WTC11 (cell line): ENCODE measurements around the gene MICAL3. TPM values are rescaled to one million over a fixed set of nuclear protein-coding genes. Genes with fewer than 3 reads are reported as not detected.

Source experiments
- ATAC-seq: fragments of 200-7000 bp; cut with Tn5 transposase; 2 replicates; pipeline ENCODE4 v1.10.0; 2021; ENCODE audit warnings: mild to moderate bottlenecking, moderate library complexity
- CTCF ChIA-PET: fragments of 300-600 bp; sonication (Branson Sonifier 250); formaldehyde crosslinking; loops from one replicate; lab custom pipeline; 2021; ENCODE audit warnings: antibody characterized with exemption; lab: Charles Lee
- POLR2A ChIA-PET: fragments of 350-600 bp; sonication (Branson Sonifier 250); formaldehyde crosslinking; loops from one replicate; lab custom pipeline; 2021; ENCODE audit warnings: antibody characterized with exemption; lab: Charles Lee
- DNase-seq: peaks from one replicate; pipeline ENCODE4 v3.0.0; 2021; ENCODE audit warnings: low spot score
- H3K27ac Mint-ChIP-seq: 2 replicates; pipeline ENCODE4 v1.8.0; 2021; ENCODE audit warnings: mixed read lengths
- H3K27me3 Mint-ChIP-seq: 2 replicates; pipeline ENCODE4 v1.8.0; 2021; ENCODE audit warnings: low read depth, mild to moderate bottlenecking, moderate library complexity, mixed read lengths
- H3K36me3 Mint-ChIP-seq: 2 replicates; pipeline ENCODE4 v1.8.0; 2021; ENCODE audit warnings: mixed read lengths
- H3K4me1 Mint-ChIP-seq: 2 replicates; pipeline ENCODE4 v1.8.0; 2022; ENCODE audit warnings: mixed read lengths
- H3K4me3 Mint-ChIP-seq: 2 replicates; pipeline ENCODE4 v1.8.0; 2021; ENCODE audit warnings: mild to moderate bottlenecking, moderate library complexity, mixed read lengths
- H3K9me3 Mint-ChIP-seq: 2 replicates; pipeline ENCODE4 v1.8.0; 2021; ENCODE audit warnings: mixed read lengths
- CTCF ChIP-seq: fragments of 200-600 bp; IDR thresholded peaks from 2 replicates; pipeline ENCODE4 v1.8.0; 2022; ENCODE audit warnings: antibody characterized with exemption
- ETV6 ChIP-seq: sonication (generic); formaldehyde crosslinking; IDR thresholded peaks from 2 replicates; pipeline ENCODE4 v1.8.1; 2022; ENCODE audit warnings: mild to moderate bottlenecking, missing genetic modification reagents
- GTF2I ChIP-seq: fragments of 250-450 bp; sonication (Bioruptor Pico); conservative IDR thresholded peaks from 2 replicates; pipeline ENCODE4 v1.4.0; 2021; ENCODE audit warnings: mild to moderate bottlenecking
- NFATC4 ChIP-seq: fragments of 250-450 bp; sonication (Bioruptor Pico); IDR thresholded peaks from 2 replicates; pipeline ENCODE4 v1.9.0; 2021; ENCODE audit warnings: mild to moderate bottlenecking
- TP53 ChIP-seq: sonication (generic); formaldehyde crosslinking; IDR thresholded peaks from 2 replicates; pipeline ENCODE4 v1.8.1; 2023; ENCODE audit warnings: mild to moderate bottlenecking, missing genetic modification reagents
- ZBTB21 ChIP-seq: sonication (generic); formaldehyde crosslinking; IDR thresholded peaks from 2 replicates; pipeline ENCODE4 v1.8.1; 2023; ENCODE audit warnings: mild to moderate bottlenecking, missing genetic modification reagents, borderline replicate concordance
- ZNF416 ChIP-seq: fragments of 250-450 bp; sonication (Bioruptor Pico); IDR thresholded peaks from 2 replicates; pipeline ENCODE4 v1.9.0; 2021; ENCODE audit warnings: mild to moderate bottlenecking, inconsistent platforms
- ZNF423 ChIP-seq: fragments of 250-450 bp; sonication (Bioruptor Pico); IDR thresholded peaks from 2 replicates; pipeline ENCODE4 v2.1.2; 2022; ENCODE audit warnings: mild to moderate bottlenecking, moderate library complexity
- total RNA-seq: library from RNA; stranded (reverse); gene quantifications from 3 replicates; pipeline ENCODE4 v1.2.3, GENCODE V29; 2021
- TF ChIP-seq, protein P1 (sequence below): fragments of 250-450 bp; sonication (Bioruptor Pico); IDR thresholded peaks from 2 replicates; pipeline ENCODE4 v1.9.0; 2021; ENCODE audit warnings: moderate library complexity, mild to moderate bottlenecking, inconsistent platforms, borderline replicate concordance
- TF ChIP-seq, protein P2 (sequence below): sonication (generic); formaldehyde crosslinking; IDR thresholded peaks from 2 replicates; pipeline ENCODE4 v1.8.1; 2022; ENCODE audit warnings: low read depth, mild to moderate bottlenecking, moderate library complexity, missing genetic modification reagents, borderline replicate concordance
- TF ChIP-seq, protein P3 (sequence below): sonication (generic); formaldehyde crosslinking; IDR thresholded peaks from 2 replicates; pipeline ENCODE4 v1.8.0; 2023; ENCODE audit warnings: missing genetic modification reagents
- TF ChIP-seq, protein P4 (sequence below): sonication (generic); formaldehyde crosslinking; IDR thresholded peaks from 2 replicates; pipeline ENCODE4 v1.8.1; 2023; ENCODE audit warnings: mild to moderate bottlenecking, missing genetic modification reagents
- TF ChIP-seq, protein P5 (sequence below): fragments of 250-450 bp; sonication (Bioruptor Pico); IDR thresholded peaks from 2 replicates; pipeline ENCODE4 v1.9.0; 2021; ENCODE audit warnings: mild to moderate bottlenecking, borderline replicate concordance
- TF ChIP-seq, protein P6 (sequence below): fragments of 250-450 bp; sonication (Bioruptor Pico); IDR thresholded peaks from 2 replicates; pipeline ENCODE4 v1.9.0; 2021; ENCODE audit warnings: mild to moderate bottlenecking
- TF ChIP-seq, protein P7 (sequence below): fragments of 250-450 bp; sonication (Bioruptor Pico); IDR thresholded peaks from 2 replicates; pipeline ENCODE4 v2.1.2; 2022; ENCODE audit warnings: mild to moderate bottlenecking, moderate library complexity

The MICAL3 gene
- total RNA-seq, 1 experiment from 2014 or later: 41.2 TPM

DNA sequence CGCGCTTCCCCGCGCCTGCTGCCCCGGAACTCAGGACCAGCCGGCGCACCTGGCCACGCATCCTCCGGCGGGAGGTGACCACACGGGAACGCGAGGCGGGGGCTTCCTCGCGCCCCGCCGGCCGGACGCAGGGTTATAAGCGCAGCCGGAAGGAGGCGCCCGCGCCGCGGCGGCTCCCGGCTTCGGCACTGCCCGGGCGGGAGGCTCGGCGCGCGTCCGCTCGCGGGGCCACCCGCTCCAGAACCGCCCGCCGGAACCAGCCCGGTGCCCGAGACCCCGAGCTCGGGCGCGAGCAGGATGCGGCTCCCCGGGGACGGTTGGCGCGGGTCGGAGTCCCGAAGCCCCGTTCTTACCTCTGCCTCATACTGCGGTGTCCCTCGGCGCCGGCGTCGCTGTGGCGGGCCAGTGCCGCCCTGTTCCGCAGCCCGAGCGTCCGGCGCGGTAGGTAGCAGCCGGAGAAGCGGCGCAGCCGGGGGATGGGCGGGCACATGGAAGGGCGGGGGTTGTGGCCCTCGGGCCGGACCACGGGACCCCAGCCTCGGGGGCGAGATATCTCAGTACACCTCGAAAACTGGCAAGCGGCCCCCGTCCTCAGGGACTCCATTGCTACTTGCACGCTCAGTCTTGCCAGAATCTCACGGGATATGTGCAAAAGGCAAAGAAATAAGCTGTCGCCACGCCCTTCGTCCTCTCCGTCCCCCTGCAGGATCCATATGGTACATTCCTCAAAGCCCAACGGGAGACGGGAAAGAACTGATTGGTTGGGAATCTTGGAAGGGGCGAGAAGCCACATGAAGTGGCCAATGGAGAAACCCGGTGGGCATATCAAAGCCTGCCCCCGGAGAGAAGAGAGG, 23.1 kb downstream of the MICAL3 start (continued):
- no peak for TF ChIP-seq CTCF

- H3K27me3 Mint-ChIP-seq: peaks cover 4% of the 10 kb centered on the region
- POLR2A ChIA-PET: interaction anchor here (1.1 kb wide), 1 partner anchor 23 kb away, joined by 3 read pairs; no protein-coding TSS in a partner anchor
- DNase-seq (peak; percentile 32), ATAC-seq (peak; percentile 7)
- peak overlapping the region; percentile 66 for H3K4me3 Mint-ChIP-seq
- H3K36me3 Mint-ChIP-seq: no peaks in the 10 kb centered on the region
- peaks cover 10% of the 10 kb centered on the region for H3K4me1 Mint-ChIP-seq
- CTCF ChIA-PET: interaction anchor here (0.8 to 3.6 kb wide), 5 partner anchors 12 to 97 kb away, joined by 3 to 13 read pairs (median 6); partner anchors contain the start of gene MICAL3
- TF ChIP-seq ZNF416 (CRISPR knock-in tag): no peak
- TF ChIP-seq GTF2I: no peak
- TF ChIP-seq NFATC4 (CRISPR knock-in tag): no peak
- no peaks in the 10 kb centered on the region for H3K9me3 Mint-ChIP-seq
- no peak overlapping the region for H3K27ac Mint-ChIP-seq
These were observed 23.8 kb downstream of the MICAL3 start for GRCh38 chr22:18000441-18001039.

DNA sequence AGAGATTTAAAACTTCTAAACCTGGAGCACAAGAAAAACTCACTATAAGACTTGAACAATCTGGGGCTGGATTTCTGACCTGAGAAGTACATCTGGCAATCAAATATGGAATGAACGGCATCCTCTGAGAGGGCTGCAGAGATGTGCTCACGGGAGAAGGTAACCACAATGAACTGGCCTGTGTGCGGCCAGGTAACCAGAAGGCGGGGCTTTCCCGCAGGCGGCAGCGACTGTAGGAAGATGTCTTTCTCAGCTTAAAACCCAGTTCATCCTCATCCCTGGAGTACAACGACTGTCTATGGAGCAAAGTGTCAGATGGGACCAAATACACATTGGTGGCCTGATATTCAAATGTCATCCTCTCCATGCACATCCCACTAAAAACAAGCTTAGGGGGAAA, 24.5 kb downstream of the MICAL3 start:
- H3K9me3 Mint-ChIP-seq: no peaks in the 10 kb centered on the region
- CTCF ChIA-PET: interaction anchor here (0.8 to 3.6 kb wide), 5 partner anchors 12 to 96 kb away, joined by 3 to 13 read pairs (median 6); partner anchors contain the start of gene MICAL3
- TF ChIP-seq, protein P1, sequence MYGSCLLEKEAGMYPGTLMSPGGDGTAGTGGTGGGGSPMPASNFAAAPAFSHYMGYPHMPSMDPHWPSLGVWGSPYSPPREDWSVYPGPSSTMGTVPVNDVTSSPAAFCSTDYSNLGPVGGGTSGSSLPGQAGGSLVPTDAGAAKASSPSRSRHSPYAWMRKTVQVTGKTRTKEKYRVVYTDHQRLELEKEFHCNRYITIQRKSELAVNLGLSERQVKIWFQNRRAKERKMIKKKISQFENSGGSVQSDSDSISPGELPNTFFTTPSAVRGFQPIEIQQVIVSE (CRISPR knock-in tag): no peak
- TF ChIP-seq ZBTB21 (CRISPR knock-in tag) (no peak), ZNF416 (CRISPR knock-in tag) (no peak), ZNF423 (CRISPR knock-in tag) (no peak), ETV6 (CRISPR knock-in tag) (no peak), TP53 (CRISPR knock-in tag) (no peak)
- TF ChIP-seq, protein P2, sequence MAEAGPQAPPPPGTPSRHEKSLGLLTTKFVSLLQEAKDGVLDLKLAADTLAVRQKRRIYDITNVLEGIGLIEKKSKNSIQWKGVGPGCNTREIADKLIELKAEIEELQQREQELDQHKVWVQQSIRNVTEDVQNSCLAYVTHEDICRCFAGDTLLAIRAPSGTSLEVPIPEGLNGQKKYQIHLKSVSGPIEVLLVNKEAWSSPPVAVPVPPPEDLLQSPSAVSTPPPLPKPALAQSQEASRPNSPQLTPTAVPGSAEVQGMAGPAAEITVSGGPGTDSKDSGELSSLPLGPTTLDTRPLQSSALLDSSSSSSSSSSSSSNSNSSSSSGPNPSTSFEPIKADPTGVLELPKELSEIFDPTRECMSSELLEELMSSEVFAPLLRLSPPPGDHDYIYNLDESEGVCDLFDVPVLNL: no peak
- TF ChIP-seq, protein P3, sequence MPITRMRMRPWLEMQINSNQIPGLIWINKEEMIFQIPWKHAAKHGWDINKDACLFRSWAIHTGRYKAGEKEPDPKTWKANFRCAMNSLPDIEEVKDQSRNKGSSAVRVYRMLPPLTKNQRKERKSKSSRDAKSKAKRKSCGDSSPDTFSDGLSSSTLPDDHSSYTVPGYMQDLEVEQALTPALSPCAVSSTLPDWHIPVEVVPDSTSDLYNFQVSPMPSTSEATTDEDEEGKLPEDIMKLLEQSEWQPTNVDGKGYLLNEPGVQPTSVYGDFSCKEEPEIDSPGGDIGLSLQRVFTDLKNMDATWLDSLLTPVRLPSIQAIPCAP (CRISPR knock-in tag): no peak
- TF ChIP-seq, protein P4, sequence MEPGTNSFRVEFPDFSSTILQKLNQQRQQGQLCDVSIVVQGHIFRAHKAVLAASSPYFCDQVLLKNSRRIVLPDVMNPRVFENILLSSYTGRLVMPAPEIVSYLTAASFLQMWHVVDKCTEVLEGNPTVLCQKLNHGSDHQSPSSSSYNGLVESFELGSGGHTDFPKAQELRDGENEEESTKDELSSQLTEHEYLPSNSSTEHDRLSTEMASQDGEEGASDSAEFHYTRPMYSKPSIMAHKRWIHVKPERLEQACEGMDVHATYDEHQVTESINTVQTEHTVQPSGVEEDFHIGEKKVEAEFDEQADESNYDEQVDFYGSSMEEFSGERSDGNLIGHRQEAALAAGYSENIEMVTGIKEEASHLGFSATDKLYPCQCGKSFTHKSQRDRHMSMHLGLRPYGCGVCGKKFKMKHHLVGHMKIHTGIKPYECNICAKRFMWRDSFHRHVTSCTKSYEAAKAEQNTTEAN: no peak
- TF ChIP-seq, protein P5, sequence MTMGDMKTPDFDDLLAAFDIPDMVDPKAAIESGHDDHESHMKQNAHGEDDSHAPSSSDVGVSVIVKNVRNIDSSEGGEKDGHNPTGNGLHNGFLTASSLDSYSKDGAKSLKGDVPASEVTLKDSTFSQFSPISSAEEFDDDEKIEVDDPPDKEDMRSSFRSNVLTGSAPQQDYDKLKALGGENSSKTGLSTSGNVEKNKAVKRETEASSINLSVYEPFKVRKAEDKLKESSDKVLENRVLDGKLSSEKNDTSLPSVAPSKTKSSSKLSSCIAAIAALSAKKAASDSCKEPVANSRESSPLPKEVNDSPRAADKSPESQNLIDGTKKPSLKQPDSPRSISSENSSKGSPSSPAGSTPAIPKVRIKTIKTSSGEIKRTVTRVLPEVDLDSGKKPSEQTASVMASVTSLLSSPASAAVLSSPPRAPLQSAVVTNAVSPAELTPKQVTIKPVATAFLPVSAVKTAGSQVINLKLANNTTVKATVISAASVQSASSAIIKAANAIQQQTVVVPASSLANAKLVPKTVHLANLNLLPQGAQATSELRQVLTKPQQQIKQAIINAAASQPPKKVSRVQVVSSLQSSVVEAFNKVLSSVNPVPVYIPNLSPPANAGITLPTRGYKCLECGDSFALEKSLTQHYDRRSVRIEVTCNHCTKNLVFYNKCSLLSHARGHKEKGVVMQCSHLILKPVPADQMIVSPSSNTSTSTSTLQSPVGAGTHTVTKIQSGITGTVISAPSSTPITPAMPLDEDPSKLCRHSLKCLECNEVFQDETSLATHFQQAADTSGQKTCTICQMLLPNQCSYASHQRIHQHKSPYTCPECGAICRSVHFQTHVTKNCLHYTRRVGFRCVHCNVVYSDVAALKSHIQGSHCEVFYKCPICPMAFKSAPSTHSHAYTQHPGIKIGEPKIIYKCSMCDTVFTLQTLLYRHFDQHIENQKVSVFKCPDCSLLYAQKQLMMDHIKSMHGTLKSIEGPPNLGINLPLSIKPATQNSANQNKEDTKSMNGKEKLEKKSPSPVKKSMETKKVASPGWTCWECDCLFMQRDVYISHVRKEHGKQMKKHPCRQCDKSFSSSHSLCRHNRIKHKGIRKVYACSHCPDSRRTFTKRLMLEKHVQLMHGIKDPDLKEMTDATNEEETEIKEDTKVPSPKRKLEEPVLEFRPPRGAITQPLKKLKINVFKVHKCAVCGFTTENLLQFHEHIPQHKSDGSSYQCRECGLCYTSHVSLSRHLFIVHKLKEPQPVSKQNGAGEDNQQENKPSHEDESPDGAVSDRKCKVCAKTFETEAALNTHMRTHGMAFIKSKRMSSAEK (CRISPR knock-in tag): no peak
- TF ChIP-seq, protein P6, sequence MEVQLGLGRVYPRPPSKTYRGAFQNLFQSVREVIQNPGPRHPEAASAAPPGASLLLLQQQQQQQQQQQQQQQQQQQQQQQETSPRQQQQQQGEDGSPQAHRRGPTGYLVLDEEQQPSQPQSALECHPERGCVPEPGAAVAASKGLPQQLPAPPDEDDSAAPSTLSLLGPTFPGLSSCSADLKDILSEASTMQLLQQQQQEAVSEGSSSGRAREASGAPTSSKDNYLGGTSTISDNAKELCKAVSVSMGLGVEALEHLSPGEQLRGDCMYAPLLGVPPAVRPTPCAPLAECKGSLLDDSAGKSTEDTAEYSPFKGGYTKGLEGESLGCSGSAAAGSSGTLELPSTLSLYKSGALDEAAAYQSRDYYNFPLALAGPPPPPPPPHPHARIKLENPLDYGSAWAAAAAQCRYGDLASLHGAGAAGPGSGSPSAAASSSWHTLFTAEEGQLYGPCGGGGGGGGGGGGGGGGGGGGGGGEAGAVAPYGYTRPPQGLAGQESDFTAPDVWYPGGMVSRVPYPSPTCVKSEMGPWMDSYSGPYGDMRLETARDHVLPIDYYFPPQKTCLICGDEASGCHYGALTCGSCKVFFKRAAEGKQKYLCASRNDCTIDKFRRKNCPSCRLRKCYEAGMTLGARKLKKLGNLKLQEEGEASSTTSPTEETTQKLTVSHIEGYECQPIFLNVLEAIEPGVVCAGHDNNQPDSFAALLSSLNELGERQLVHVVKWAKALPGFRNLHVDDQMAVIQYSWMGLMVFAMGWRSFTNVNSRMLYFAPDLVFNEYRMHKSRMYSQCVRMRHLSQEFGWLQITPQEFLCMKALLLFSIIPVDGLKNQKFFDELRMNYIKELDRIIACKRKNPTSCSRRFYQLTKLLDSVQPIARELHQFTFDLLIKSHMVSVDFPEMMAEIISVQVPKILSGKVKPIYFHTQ (CRISPR knock-in tag): no peak
- TF ChIP-seq, protein P7, sequence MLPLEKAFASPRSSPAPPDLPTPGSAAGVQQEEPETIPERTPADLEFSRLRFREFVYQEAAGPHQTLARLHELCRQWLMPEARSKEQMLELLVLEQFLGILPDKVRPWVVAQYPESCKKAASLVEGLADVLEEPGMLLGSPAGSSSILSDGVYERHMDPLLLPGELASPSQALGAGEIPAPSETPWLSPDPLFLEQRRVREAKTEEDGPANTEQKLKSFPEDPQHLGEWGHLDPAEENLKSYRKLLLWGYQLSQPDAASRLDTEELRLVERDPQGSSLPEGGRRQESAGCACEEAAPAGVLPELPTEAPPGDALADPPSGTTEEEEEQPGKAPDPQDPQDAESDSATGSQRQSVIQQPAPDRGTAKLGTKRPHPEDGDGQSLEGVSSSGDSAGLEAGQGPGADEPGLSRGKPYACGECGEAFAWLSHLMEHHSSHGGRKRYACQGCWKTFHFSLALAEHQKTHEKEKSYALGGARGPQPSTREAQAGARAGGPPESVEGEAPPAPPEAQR: no peak

More for the DNA sequence above, 24.5 kb downstream of the MICAL3 start:
- Mint-ChIP-seq H3K27ac (no peak overlapping the region), H3K36me3 (no peaks in the 10 kb centered on the region), H3K4me1 (peaks cover 12% of the 10 kb centered on the region), H3K4me3 (peak overlapping the region; percentile 66), H3K27me3 (peaks cover 4% of the 10 kb centered on the region)
- ATAC-seq (no peak), DNase-seq (no peak)
- POLR2A ChIA-PET: no interaction called here
